Activated effector memory CD4-positive, alpha-beta T cell treated with Interleukin-2 at 50 U/mL for 16 hours (primary cell): ENCODE data around the gene LY6G6D.
A peak's percentile ranks its signal among the peaks of the same experiment; 100 is the strongest.

ENCODE experiments used
- DNase-seq: peaks from one replicate; pipeline ENCODE4 v3.0.0-alpha.2; 2020

The LY6G6D gene

DNA sequence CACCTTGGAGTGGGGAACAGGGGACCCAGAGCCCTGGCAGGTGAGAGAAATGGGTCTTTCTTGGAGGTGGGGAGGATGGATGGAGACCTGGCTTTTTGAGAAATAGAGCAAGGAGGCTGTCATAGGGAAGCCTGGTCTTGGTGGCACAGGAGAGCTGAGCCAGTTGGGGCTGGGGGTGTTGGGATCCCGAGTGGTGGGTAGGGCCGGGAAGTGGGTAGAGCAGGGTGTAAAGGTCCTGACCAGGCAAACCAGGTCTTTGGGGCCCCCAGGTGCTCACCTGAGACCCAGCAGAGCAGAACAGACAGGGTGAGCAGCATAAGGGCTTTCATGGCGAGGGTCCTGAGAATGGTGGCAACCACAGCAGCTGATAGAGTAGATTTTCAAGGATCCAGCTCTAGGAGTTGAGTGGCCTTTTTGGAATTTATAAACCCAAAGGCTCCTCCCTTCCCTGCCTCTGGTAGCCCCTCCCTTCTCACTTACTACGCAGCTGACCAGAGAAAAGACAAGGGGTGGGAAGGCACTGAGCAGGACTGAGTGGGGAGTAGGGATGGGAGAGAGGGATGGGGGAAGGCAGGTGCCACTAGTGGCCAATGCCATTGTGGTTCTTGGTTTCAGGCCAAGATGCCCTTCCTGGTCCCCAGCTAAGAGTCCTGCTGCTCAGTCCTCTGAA, 6.3 kb downstream of the LY6G6D start, which contains the start of gene LY6G6C:
Gene LY6G6C, minus strand, starts transcription at position 396 of the 670 bp plus-strand sequence. Its CDS starts 67 bp downstream, at position 329.
- no peak for DNase-seq

DNA sequence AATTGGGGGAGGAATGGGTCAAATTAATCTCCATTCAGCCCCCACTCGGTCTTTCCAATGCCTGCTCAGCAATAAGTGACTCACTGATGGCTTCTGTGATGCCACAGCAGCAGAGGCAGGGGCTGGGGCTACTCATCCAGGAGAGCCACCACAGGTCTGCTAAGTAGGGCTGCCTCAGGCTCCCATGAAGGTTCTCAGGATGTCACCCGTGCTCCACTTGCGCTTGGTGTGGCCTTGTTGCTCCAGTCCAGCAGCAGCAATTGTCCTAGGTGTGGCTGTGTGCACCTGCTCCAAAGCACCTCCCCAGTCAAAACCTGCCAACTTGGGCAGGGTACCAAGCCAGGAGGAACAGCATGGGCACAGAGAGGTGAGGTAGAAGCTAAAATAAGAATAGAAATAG, 7.0 kb downstream of the LY6G6D start:
- DNase-seq, result no peak

DNA sequence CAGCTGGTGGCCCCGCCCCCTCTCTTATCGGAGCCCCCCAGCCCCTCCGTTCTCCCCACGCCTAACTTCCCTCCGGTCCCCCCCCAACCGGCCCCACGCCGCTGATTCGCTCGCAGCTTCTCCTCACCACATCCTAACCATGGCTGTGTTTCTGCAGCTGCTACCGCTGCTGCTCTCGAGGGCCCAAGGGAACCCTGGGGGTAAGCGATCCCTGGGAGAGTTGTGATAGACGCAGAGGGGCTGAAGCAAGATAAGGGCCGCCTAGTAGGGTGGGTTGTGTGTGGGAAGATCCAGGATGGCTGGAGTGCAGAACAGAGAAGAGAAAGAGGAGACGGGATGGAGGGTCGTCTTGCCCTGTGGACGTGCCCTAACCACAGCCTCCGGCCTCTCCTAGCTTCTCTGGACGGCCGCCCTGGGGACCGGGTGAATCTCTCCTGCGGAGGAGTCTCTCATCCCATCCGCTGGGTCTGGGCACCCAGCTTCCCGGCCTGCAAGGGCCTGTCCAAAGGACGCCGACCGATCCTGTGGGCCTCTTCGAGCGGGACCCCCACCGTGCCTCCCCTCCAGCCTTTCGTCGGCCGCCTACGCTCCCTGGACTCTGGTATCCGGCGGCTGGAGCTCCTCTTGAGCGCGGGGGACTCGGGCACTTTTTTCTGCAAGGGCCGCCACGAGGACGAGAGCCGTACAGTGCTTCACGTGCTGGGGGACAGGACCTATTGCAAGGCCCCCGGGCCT, 8.3 kb downstream of the LY6G6D start, which contains the start of gene MPIG6B:
Gene MPIG6B, plus strand, starts transcription at position 129 of the 735 bp plus-strand sequence. Its CDS starts 11 bp downstream, at position 140.
- DNase-seq, result no peak

DNA sequence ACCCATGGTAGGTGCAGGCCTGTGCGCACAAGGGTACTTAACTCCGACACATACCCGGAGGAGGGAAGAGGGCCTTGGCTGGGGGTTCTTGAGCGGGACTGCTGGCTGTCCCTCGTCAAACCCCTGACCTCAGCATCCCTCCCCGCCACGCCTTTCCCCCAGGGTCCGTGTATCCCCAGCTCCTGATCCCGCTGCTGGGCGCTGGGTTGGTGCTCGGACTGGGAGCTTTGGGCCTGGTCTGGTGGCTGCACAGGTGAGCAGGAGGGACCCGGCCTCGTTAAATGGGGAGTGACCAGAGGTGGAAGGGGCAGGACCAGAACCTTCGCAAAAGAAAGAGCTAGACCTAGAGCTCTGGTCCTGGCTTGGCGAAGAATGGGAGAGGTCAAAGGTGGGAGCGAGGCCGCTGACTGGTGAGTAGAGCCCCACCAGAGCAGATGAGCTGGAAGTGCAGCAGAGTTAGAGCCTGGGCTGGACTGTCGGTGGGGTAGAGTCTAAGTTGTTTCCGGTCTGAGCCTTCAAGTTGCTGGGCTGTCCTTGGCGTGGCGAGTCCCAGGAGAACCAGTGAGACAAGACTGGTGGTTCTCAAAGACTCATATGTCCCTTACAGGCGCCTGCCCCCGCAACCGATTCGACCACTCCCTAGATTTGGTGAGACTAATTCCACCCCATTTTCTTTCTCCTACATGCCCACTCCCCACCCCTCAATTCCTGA, 9.0 kb downstream of the LY6G6D start:
- DNase-seq, result no peak

DNA sequence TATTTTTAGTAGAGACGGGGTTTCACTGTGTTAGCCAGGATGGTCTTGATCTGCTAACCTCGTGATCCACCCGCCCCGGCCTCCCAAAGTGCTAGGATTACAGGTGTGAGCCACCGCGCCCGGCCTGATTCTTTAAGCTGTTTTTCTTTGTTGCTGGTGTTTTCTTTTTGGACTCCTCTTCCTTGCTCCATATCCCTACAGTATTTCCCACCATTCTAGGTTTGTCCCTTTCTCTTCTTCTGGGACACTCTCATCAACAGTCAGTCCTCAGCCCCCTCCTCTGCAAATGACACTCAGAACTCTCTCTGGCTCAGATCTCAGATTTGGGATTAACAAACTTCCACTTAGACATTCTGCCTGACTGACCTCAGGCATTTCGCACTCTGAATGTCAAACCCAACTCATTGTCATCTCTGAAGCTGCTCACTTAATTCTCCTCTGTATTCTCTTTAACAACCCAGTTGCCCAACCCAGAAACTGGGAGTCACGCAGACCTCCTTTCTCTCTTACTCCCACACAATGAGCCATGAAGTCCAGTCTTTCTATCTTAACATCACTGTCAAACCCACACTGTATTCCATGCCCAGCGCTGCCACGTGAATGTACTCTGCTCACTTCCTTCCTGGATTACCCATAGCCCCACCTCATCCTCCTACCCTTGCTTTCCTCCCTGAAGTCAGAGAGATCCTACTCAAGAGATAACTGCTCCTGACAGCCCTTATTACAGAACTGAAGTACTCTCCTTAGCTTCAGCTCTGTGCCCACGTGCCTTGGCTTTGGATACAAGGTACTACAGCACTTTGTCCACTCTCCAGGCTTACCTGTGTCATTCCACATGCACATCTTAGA, 10.6 kb downstream of the LY6G6D start:
- no peak for DNase-seq

DNA sequence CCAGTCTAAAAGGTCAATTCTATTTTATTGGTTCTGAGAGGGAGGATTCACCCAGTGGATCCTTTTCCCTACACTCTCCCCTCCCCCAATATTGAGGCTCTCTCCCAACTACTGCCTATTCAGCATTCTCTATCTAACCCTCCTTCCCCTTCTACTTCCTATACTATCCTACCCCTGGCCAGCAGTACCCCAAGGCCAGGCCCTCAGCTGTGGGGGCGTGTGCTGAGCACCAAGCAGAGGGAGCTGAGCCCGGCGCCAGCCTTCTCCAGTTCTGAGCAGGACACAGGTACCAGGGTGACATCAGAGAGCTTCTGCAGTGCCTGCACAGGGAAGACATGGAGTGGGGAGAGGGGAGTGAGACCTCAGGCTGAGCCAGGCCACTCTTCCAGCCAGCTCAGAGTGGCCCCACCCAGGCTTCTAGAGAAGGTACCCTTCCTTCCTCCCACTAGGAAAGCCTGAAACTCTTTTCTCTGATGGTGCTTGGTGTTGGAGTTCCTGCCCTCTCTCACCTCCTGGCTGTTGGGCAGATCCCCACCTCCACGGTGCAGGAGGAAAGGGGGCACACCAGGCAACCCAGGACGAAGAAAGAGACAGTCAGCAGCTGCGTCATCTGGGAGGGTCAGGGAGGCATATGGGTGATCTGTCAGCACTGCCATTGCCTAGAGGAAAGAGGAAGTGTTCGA, 12.0 kb downstream of the LY6G6D start:
- no peak for DNase-seq

DNA sequence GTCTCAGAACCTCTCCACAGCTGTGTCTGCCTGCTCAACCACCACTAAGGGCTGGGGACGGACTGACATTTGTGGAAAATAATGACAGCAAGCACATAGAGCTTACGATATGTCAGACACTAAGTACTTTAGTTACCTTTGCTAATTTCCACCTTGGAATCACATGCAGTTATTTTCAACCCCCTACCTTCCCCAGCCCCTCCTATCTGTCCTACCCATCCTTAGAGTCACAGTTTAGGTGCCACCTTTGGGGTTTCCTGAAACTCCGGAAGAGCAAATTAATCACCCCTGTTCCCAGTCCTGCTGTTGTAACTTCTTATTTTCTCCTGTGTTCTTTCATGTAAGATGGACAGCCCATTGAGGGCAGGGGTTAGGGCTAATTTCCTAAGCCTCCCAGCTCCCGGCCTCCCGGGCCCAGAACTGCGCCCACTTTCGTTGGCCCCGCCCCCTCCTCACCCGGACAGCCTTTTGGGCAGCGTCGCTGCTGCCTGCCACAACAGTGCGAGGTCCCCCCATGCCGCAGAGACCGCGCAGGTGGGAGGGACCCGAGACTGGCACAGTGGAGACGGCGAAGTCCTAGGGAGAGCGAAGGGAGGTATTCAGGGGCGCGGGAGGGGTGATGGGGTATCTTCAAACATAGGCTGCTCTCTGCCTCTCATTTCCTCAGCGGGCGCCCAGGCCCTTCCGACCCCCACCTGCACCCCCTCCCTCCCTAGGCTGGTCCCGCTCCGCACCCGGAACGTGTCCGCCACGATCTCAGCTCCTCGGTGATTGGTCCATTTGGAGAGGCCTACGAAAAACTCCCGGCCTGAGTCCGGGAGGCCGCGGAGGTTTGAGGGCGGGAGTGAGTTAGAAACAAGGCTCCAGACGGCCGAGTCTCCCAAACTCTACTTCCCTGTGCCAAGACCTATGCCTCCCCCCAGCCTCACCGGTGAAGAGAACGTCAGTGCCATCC, 12.8 kb downstream of the LY6G6D start:
- DNase-seq, result no peak

DNA sequence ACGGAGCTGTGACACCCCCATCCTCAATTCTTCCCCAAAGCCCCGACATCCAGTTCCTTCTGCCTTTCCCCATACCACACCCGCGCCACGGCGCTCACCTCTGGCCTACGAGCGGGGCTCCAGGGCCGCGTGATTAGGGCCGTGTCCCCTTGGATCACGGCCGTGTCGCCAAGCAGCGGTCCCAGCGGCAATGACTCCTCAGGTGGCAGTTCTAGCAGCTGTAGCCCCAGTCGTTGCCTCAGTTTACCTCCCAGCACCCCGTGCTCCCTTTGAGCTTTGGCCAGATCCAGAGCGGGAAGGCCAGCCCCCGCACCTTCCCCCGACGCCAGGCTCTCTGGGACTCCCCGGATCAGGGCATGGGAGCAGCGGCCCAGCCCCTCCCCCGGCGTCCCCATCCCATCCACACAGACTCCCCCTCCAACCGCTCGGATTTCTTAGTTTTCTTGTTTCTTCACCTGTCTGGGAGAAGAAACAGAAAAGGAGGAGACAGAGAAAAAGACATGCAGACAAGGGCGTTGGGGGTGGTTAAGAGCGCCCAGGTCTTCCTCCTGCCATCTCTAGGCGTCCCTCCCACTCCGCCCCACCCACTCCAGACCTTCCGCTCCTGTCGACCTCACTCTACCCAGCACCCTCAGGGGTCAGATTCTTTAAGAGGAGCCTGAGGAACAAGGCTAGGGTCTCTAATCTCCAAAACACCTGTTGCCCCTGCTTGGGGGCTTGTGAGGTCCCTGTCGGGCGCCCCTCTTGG, 13.8 kb downstream of the LY6G6D start, which contains the start of gene DDAH2:
Gene DDAH2, minus strand, starts transcription at position 533 of the 748 bp plus-strand sequence. Its CDS starts 138 bp downstream, at position 395.
- DNase-seq, result no peak

DNA sequence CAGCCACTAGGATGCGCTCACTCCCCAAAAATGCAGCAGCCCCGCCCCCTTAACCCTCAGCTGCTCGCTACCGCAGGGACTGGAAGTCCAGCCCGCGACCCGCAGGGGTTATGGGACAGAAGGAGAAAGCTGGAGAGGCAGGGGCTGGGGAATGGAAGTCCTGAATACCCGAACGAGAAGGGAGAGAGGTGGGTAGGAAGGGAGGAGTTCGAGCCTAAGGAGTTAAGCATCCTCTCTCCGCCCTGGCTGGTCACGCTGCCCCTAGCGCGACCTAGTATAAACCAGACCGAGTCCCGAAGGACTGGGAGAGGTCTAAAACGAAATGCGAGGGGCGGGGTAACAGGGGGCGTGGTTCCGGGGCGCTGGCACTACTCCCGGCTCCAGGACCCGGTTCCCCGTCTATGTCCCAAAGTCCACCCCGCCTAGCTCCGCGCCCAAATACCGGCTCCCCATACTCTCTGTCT, 14.4 kb downstream of the LY6G6D start:
- peak; percentile 68 for DNase-seq

DNA sequence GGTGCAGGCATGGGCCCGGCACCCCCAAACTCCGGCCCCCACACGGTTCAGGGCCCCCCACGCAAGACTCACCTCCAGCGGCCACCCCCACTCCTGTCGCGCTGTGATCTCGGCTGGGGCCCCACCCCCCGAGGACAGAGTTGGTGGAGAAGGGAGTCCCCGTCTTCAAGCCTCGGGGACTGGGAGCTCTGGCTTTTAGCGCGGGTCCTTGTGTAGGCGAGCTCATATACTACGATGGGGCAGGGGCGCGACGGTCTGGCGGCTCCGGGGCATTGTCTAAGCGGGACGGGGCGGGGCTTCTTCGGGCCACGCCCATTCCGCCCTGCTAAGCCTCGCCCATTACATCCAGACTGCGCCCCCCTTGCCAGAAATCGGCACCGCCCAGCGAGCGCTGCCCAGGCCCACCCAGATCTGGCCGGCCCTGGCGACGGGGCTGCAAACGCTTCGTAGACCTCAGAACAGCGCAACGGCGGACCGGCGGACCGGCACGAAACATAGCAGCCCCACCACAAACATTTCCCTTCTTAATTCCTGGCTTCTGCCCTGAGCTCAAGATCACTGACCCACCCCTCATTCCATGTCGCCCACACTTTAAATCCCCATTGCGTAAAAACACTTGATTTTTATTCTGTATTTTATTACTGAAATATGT, 15.0 kb downstream of the LY6G6D start:
- peak; percentile 39 for DNase-seq

DNA sequence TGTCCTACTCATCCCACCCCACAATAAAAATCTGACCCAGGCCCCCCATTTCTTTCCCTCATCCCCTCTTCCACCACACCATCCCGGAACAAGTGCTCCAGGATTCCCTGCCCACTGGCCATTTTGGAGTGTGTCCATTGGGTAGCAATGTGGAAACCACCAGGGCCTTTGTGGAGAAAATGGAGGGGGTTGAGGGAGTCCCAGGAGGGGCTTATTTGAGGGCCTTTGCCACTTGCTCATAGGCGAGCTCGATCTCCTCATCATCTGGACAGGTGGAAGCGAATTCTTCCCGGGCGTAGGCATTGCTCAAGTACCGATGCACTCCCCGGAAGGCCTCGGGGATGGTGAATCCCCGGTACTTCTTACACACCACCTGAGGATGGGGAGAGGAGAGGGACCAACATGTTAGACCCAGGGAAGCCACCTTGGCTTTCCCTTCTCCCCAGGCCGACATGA, 15.5 kb downstream of the LY6G6D start:
- no peak for DNase-seq

DNA sequence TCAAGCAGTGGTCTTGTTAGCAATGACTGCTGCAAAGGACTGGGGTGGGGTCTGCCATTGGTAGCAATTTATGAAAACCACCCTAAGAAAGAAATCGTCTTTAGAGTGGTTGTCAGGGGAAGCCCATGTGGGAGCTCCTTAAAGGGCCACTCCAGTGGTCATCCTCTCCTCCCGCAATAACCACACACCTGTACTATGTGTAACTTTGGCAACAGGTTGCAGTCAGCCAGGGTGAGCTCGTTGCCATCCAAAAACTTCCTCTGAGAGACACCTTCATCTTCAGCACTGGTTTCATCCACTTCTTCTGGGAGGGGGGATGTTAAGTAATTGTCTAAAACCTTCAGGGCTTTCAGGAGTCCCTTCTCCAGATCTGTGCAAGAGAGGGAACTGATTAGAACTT, 16.9 kb downstream of the LY6G6D start:
- no peak for DNase-seq

DNA sequence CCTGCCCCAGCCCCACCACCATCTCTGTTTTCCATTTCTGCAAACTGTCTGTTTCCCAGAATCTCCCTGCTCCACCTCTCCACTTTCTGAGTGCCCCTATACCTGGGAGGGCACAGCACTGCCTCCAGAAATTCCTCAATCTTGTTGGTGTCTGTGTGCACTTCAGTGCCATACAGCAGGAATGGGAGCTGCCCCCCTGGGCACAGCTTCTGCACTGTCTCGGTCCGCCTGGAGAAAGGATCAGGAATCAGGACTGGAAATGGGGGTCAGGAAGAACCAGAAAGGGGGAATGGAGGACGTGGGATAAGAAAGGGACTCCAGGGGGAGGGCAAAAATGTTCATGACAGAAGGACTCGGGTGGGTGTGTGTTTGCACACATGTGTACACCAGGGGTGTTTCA, 18.6 kb downstream of the LY6G6D start:
- no peak for DNase-seq

DNA sequence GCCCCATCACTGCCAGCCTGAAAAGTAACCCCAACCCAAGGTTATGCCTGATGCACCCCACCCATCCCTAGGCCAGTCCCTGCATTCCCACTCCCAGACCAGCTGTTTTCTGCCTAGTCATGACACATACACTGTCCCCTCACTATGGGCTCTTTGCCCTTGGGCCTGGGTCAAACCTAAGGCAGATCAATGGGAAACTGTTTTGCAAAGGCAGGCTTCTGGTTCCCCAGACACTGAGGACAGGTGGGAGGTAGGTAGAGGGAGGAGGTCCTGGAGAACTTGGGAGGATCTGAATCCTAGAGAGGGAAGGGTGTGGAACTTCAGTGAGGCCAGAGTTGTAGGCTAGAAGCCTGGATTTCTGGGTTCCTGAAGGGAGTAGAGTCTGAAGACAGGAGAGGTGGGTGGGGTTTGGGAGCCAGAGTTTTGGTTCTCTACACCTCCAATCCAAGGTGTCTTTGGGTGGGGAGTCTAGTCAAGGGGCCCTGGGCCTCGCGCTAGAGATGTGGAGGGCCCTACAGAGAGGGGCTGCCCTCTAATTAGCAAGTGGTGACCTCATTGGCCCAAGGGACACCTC, 19.2 kb downstream of the LY6G6D start:
- no peak for DNase-seq

DNA sequence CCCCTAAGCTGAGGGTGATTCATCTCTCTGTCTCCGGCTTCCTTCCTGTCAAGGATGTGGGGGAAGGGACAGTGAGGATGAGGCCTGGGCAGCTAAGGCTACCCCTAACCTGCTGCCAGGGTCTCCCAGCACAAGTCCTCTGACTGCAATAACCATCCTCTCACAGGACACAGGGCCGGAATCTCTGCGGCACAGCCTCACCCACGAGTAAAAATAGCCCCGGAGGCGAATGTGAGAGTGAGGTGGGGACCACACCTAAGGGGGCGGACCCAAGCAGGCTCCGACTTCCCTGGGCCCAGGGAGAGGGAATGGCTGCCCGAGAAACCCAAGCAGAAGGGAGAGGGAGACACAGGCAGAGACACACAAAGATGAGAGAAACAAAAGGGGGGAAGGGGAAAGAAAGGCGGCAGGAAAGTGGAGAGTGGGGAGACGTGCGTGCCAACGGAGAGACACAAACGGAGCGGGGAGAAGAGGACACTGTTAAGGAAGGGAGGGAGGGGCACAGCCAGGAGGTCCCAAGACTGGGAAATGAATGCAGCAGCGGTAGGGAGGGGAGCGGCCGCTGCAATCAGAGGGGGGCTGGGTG, 19.8 kb downstream of the LY6G6D start:
- DNase-seq, result peak; percentile 48

DNA sequence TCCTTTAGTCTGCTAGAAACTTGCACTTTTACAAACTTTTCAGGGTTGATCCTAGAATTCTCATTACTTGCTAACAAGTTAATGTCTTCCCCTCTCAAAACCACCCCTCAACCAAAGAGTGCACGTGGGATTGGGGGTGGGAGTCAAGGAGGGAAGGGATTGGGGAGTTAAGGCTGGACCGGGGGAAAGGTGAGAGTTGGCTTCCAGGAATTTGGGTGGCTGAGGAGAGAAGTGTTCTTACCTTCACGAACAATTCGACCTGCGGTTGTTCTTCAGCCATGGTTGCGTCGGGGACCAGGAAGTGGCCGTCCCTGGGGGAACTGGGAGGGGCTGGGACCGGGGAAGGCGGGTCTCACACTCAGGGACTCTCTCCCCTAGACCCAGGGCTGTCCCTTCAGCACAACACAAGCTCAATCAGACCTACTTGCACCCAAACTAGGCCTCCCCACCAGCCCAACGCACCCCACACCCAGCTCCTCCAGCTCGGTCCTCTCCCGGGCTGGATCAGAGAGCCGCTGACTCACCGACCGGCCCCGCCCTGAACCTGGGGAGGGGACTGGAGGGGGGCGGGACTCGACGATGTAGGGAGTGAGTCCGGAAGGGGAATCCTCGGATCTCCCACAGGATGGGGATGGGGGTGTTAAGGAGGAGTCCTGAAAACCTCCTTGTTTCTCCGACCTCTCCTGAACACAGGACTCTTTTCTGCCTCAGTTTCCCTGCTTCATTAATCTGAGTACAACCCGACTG, 21.0 kb downstream of the LY6G6D start, which contains the start of gene CLIC1:
Gene CLIC1, minus strand, starts transcription at position 510 of the 747 bp plus-strand sequence. Its CDS starts 230 bp downstream, at position 280.
- DNase-seq, result peak; percentile 64

DNA sequence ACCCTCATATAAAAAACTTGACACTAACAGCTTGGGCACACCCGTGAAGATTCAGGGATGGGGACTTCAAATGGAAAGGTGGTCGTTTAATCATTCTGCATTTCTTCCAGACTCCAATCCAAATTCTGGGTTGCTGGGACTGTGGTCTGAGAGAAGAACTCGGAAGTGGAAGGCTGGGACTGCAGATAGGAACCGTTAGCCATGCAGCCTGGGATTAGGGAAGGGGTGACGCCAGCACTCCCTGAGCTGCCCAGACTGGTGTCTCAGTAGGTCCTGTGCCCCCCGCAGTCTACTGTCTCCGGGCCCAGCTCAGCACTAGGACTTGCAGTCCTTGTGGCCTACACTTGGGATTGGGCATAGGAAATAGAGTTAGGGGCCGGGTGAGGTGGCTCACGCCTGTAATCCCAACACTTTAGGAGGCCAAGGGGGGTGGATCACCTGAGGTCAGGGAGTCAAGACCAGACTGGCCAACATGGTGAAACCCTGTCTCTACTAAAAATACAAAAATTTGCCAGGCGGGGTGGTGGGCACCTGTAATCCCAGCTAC, 21.7 kb downstream of the LY6G6D start:
- no peak for DNase-seq
